Activated gamma-delta T cell treated with Interleukin-2 at 50 U/mL for 16 hours (primary cell): ENCODE results near the gene SEPTIN2.
"Not testable (repeated sequence)": the region's sequence is repeated elsewhere in the genome, so short reads cannot be mapped to it uniquely, and the experiment has no call there.

ENCODE experiments used
- DNase-seq: peaks from one replicate; pipeline ENCODE4 v3.0.0-alpha.2; 2020

SEPTIN2 gene

GRCh38 chr2:241315879-241316631 lies at the start of gene SEPTIN2:
Gene SEPTIN2 (plus strand): TSS chr2:241315925. CDS start chr2:241324233, 8,308 bp downstream.
- no peak for DNase-seq

GRCh38 chr2:241267249-241268067 lies 48.3 kb upstream of the SEPTIN2 start:
- no peak for DNase-seq

- no peak for DNase-seq
Measured at GRCh38 chr2:241268306-241268705, 47.4 kb upstream of the SEPTIN2 start.

- DNase-seq: no peak
Measured at GRCh38 chr2:241268716-241269445, 46.8 kb upstream of the SEPTIN2 start.

- DNase-seq: no peak
Measured at GRCh38 chr2:241269707-241270520, 45.8 kb upstream of the SEPTIN2 start.

- DNase-seq: no peak
Measured at GRCh38 chr2:241270531-241270930, 45.2 kb upstream of the SEPTIN2 start.

- peak; percentile 47 for DNase-seq
Measured at GRCh38 chr2:241271706-241272302, 43.9 kb upstream of the SEPTIN2 start.

GRCh38 chr2:241272303-241273209 lies 43.2 kb upstream of the SEPTIN2 start:
- DNase-seq: peak; percentile 36

GRCh38 chr2:241273210-241274020 lies 42.3 kb upstream of the SEPTIN2 start:
- no peak for DNase-seq

- no peak for DNase-seq
Measured at GRCh38 chr2:241274127-241274526, 41.6 kb upstream of the SEPTIN2 start.

GRCh38 chr2:241275504-241275903 lies 40.2 kb upstream of the SEPTIN2 start:
- DNase-seq: no peak

- DNase-seq: no peak
Measured at GRCh38 chr2:241275910-241276309, 39.8 kb upstream of the SEPTIN2 start.

- DNase-seq: not testable (repeated sequence)
Measured at GRCh38 chr2:241278306-241278705, 37.4 kb upstream of the SEPTIN2 start.

- DNase-seq: no peak
Measured at GRCh38 chr2:241279413-241279812, 36.3 kb upstream of the SEPTIN2 start.

- no peak for DNase-seq
Measured at GRCh38 chr2:241279828-241280227, 35.9 kb upstream of the SEPTIN2 start.

- DNase-seq: no peak
Measured at GRCh38 chr2:241280291-241280690, 35.4 kb upstream of the SEPTIN2 start.

- no peak for DNase-seq
Measured at GRCh38 chr2:241282555-241282954, 33.2 kb upstream of the SEPTIN2 start.

GRCh38 chr2:241285596-241285995 lies 30.1 kb upstream of the SEPTIN2 start:
- no peak for DNase-seq

- no peak for DNase-seq
Measured at GRCh38 chr2:241286348-241287090, 29.2 kb upstream of the SEPTIN2 start.
